Stomach smooth muscle (tissue), 2 donors: ENCODE data around the gene ST8SIA6.

Experiments
- H3K27ac ChIP-seq: one replicate; pipeline ENCODE4 v1.7.0; 2013; ENCODE audit warnings: mild to moderate bottlenecking, low read length, inconsistent platforms
- H3K27me3 ChIP-seq, 2 donors: one replicate each; pipeline ENCODE4 v1.7.0; 2013; ENCODE audit warnings: low read length in 2 of 2; ENCODE audit not compliant: insufficient read depth in 2 of 2, control insufficient read depth in 1 of 2
- H3K36me3 ChIP-seq, 2 donors: one replicate each; pipeline ENCODE4 v1.7.0; 2013; ENCODE audit warnings: low read length in 2 of 2; ENCODE audit not compliant: control insufficient read depth in 2 of 2, insufficient read depth in 2 of 2
- H3K4me1 ChIP-seq: one replicate; pipeline ENCODE4 v1.7.0; 2013; ENCODE audit warnings: low read length; ENCODE audit not compliant: control insufficient read depth, insufficient read depth
- H3K4me3 ChIP-seq, 2 donors: one replicate each; pipeline ENCODE4 v1.7.0; 2013; ENCODE audit warnings: low read length in 2 of 2
- H3K9ac ChIP-seq, 2 donors: one replicate each; pipeline ENCODE4 v1.7.0; 2013; ENCODE audit warnings: low read length in 2 of 2, mild to moderate bottlenecking in 1 of 2
- H3K9me3 ChIP-seq, 2 donors: one replicate each; pipeline ENCODE4 v1.7.0; 2013; ENCODE audit warnings: low read length in 2 of 2; ENCODE audit not compliant: control insufficient read depth in 2 of 2
- donor health status: healthy.
- donor health status: Pancreatic carcinoma.

ST8SIA6 gene

DNA sequence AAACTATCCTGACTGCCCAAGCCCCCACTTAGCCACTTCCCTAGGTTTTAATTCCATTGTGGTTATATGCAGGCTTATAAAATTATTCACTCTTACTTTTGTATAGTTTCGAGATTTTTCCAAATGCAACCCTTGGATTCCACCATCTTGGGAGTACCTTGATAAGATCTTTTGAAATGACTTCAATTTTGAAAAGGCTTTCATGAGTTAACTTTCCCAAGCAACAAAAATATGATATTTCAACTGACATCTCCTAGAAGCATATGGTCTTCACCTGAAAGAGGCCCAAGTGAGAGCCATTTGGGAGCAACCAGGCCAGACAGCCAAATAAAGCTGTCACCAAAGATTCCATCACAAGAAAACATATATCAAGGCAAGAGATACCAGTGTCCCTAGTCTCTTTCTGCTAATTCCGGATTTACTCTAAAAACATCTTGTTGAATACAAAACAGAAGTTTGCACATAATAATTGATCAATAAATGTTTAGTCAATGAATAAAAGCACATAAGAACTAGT lies 1.7 kb upstream of the ST8SIA6 start:
- Histone ChIP-seq H3K36me3 (no peaks in the 10 kb centered on the region), H3K27ac (no peak overlapping the region), H3K9ac (no peak overlapping the region), H3K4me1 (peaks cover 6% of the 10 kb centered on the region), H3K27me3 (peaks cover 18 to 40% of the 10 kb centered on the region in 2 donors), H3K4me3 (no peak overlapping the region), H3K9me3 (peaks cover 0 to 6% of the 10 kb centered on the region in 2 donors)

DNA sequence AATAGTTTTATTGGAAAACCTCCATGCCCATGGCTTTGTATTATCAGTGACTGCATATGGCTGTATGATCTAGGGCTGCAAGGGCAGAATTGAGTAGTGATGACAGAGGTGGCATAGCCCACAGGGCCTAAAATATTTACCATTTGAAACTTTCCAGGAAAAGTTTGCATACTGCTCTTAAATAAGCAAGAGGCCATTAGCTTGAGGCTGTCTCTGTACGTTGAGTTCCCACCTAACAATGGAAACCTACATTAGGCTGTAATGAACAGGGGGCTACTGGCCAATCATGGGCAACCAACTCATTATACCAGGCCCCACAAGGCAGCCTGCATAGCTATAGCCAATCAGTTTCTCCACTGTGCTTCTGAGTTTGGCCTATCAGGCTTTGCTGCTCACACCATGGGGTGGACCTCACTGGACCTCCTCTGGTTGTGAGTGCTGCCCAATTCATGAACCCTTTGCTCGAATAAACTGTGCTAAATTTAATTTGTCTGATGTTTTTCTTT lies 673 bp upstream of the ST8SIA6 start:
- H3K4me1 ChIP-seq: peaks cover 6% of the 10 kb centered on the region
- no peaks in the 10 kb centered on the region for H3K36me3 ChIP-seq
- H3K27me3 ChIP-seq: peaks cover 19 to 40% of the 10 kb centered on the region in 2 donors
- no peak overlapping the region for H3K27ac ChIP-seq
- peak overlapping the region; percentile 52 to 64 for H3K4me3 ChIP-seq
- peaks cover 1 to 6% of the 10 kb centered on the region in 2 donors for H3K9me3 ChIP-seq
- no peak overlapping the region for H3K9ac ChIP-seq

DNA sequence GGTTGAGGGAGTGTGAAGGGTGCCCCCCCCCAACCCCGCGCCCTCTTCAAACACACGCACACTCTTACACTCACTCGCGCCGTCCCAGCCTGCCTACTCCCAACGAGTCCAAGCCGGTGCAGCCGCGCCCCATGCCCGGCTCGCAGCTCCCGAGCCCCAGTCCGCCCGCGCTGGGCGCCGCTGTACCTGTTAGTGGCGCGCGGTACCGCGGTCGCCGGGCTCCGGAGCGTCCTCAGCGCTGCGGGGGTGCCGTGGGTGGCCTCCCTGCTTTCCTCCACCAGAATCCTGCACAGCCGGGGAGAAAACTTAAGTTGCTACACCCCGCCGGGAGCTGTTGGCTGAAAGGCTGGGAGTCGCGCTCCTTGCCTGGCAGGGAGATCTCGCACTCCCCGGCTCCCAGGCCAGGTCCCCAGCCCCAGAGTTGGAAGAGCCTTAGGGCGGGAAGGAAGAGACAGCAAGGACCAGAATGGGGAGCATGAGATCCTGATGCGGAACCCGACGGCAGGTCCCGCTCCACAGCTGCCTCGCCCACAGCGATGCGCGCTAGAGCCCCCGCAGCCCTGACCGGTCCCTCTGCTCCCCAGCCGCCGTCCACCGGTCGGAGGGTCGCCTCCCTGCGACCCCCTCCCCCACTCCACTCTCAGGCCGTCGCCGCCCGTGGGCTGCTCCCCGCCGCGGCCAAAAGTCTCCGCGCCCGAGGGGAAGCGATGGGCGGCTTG lies 863 bp downstream of the ST8SIA6 start:
- Histone ChIP-seq H3K9ac (no peak overlapping the region), H3K4me3 (peak overlapping the region; percentile 43 to 64), H3K27me3 (peaks cover 20 to 40% of the 10 kb centered on the region in 2 donors), H3K9me3 (peaks cover 9% of the 10 kb centered on the region in 2 donors), H3K4me1 (peaks cover 6% of the 10 kb centered on the region), H3K27ac (no peak overlapping the region), H3K36me3 (no peaks in the 10 kb centered on the region)

DNA sequence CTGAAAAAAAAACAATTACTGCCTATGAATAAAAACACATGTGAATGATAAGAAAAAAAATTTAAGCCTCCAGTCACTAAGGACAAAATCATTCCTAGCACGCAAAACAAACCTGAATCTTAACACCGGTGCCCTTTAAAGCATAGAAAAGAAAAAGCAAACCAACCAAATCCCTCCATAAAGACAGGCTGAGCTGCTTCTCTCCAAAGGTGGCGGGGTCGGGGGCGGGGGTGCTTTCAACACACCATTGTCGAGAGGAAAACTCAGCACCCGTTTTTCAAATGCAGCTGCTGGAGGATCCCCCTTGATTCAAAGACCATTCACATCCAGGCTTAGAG lies 1.4 kb downstream of the ST8SIA6 start:
- Histone ChIP-seq H3K9ac (no peak overlapping the region), H3K4me1 (peaks cover 6% of the 10 kb centered on the region), H3K4me3 (peak overlapping the region in 1 of 2 donors; percentile 64), H3K27ac (no peak overlapping the region), H3K9me3 (peaks cover 9 to 13% of the 10 kb centered on the region in 2 donors), H3K27me3 (peaks cover 20 to 40% of the 10 kb centered on the region in 2 donors), H3K36me3 (no peaks in the 10 kb centered on the region)

DNA sequence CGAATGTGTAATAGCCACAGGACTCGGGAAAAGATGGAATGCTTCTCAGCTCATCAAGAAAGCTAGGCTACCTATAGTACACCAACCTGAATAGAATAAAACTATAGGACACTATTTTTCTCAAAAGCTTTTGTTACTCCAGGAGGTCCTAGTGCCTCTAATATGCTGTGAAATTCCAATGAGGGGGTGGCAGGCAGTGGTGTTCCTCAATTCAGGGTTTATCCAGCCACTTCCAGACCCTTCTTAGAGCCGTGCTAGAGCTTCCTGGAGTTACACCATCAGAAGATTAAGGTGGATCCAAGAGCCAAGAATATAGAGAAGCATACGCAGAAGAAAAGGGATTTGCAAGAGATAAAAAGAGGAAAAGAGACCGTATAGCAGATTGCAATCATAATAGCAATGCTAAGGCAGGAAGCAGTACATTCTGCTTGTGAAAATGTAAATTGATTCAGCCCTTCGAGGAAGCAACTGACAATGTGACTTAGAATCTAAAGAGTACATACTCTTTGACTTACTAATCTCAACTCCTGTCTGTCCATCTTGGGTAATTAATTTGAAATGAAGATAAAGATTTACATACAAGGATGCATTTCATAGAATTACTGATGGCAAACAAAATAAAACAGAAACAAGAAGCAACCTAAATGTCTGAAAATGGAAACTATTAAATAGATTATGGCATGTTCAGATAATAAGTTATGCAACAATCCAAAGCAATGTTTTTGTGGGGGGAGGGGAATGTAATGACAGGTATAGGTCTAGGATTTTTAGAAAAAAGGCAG lies 2.1 kb downstream of the ST8SIA6 start:
- peaks cover 9 to 13% of the 10 kb centered on the region in 2 donors for H3K9me3 ChIP-seq
- no peak overlapping the region for H3K9ac ChIP-seq
- H3K4me1 ChIP-seq: peaks cover 6% of the 10 kb centered on the region
- H3K36me3 ChIP-seq: no peaks in the 10 kb centered on the region
- peaks cover 20 to 39% of the 10 kb centered on the region in 2 donors for H3K27me3 ChIP-seq
- H3K27ac ChIP-seq: no peak overlapping the region
- H3K4me3 ChIP-seq: no peak overlapping the region

DNA sequence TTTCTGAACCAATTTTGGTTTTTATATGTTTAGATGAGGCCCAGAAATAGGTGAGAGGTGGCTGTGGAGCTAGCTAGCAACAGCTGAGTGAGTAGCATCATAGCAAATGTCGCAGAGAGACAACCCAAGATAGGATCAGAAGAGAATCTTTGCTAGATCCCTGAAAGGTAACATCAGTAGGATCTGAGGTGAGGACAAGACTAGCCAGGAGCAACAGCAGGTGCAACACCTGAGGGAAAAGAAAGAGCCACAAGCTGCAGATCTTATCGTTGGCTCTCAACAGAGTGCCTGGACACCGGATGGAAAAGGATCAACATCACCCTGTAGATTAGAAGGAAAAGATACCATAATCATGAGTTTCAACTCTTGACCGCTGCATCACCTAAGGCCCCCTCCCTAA lies 4.4 kb downstream of the ST8SIA6 start:
- H3K36me3 ChIP-seq: no peaks in the 10 kb centered on the region
- H3K9me3 ChIP-seq: peaks cover 3 to 13% of the 10 kb centered on the region in 2 donors
- no peak overlapping the region for H3K4me3 ChIP-seq
- no peak overlapping the region for H3K27ac ChIP-seq
- no peak overlapping the region for H3K9ac ChIP-seq
- peaks cover 6% of the 10 kb centered on the region for H3K4me1 ChIP-seq
- peaks cover 13 to 25% of the 10 kb centered on the region in 2 donors for H3K27me3 ChIP-seq

DNA sequence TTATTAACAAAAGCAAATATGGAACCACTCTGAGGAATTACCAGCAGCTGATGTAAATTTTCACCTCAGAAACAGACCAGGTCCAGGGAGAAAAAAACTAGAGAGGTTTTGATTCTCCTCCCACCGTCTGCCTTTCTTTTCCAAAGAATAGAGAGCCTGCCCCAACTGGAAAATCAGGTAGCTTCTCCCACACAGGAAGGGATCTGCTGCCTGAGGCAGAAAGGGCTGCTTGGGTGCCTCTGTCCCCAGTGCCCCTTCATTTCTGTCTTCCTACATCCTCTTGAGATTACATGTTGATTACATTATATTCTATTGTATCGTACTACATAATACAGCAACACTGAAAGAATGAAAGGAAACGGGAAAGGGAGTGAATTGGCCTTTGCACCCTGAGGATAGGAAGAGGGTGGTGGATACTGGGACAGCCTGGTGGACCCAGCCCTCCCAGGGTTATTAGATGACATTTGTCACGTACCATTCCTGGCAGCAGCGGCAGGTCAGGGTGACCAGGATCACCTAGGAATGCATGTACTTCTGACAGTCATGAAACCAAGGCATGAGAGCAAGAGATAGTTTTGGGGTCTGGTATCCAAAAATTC lies 8.9 kb downstream of the ST8SIA6 start:
- no peaks in the 10 kb centered on the region for H3K36me3 ChIP-seq
- H3K9ac ChIP-seq: no peak overlapping the region
- H3K27me3 ChIP-seq: peaks cover 2 to 4% of the 10 kb centered on the region in 2 donors
- peaks cover 3 to 13% of the 10 kb centered on the region in 2 donors for H3K9me3 ChIP-seq
- H3K4me1 ChIP-seq: no peaks in the 10 kb centered on the region
- H3K27ac ChIP-seq: no peak overlapping the region
- no peak overlapping the region for H3K4me3 ChIP-seq

DNA sequence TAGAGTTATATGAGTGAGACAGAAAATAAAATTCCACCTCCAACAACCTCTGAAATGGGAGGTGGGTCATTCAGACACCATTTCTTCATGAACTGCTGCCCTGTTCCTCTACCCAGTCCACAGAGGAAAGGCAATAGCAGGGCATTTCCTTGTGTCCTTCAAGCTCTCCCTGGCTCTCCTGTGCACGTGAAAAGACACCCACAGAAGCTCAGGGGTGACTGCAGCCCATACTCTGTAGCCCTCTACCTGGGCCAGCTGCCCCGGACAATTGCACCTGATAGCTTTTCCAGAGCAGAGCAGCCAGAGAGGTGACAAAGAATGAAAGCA lies 10.0 kb downstream of the ST8SIA6 start:
- Histone ChIP-seq H3K4me3 (no peak overlapping the region), H3K9me3 (peaks cover under 1 to 5% of the 10 kb centered on the region in 2 donors), H3K4me1 (no peaks in the 10 kb centered on the region), H3K9ac (no peak overlapping the region), H3K27ac (no peak overlapping the region), H3K27me3 (peaks cover 0 to 4% of the 10 kb centered on the region in 2 donors), H3K36me3 (no peaks in the 10 kb centered on the region)

DNA sequence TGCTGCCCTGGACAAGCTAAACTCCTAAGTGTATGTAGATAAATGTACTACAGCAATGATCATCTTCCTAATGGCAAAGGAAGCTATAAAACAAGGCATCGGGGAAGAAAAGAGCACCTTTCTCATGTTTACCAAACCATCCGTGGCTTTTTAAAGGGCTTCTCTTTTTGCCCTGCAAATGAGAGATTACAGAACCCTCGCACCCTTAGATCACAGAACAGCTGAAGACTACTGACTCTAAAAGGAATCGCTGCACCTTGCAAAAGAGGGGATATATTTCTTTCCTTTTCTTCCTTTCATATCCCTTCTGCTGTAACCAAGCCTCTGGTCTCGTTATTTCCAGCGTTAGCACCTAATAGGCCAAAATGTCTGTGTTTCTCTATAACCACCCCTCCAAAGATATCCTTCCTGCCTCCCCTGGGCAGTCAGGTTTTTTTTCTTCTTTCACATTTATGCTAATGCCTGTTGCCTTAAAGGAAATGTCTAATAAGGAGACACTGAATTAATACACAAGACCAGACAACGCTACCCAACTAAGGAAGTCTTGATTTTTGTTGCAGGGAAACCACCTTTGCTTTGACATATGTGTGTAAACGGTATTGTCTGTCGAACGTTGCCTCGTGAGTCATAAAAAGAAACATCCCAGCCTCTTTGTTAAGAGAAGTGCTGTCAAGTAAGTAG lies 10.5 kb downstream of the ST8SIA6 start:
- Histone ChIP-seq H3K36me3 (no peaks in the 10 kb centered on the region), H3K27ac (no peak overlapping the region)

DNA sequence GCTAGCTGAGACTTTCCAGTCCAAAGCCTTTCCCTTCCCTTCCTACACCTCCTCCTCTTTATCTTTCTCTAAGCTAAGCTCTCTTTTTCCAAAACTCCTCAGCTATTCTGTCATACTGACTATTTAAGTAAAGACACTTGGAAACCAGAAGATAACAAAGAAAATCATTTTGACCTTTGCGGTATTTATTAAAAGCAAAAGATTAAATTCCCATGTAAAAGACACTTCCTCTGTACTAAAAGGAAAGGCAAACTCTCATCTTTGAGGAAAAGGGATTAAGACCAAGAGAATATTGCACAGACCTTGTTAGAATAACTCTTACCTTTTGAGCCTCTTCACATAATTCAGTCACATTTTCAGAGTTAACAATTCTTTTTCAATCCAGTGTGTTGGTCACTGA lies 15.8 kb downstream of the ST8SIA6 start:
- no peaks in the 10 kb centered on the region for H3K4me1 ChIP-seq
- H3K27me3 ChIP-seq: peaks cover 5% of the 10 kb centered on the region in 2 donors
- no peak overlapping the region for H3K4me3 ChIP-seq
- H3K9me3 ChIP-seq: no peaks in the 10 kb centered on the region
- H3K36me3 ChIP-seq: no peaks in the 10 kb centered on the region
- no peak overlapping the region for H3K9ac ChIP-seq
- no peak overlapping the region for H3K27ac ChIP-seq

More for the DNA sequence above, 10.5 kb downstream of the ST8SIA6 start:
- H3K9me3 ChIP-seq: peaks cover 0 to 4% of the 10 kb centered on the region in 2 donors
- H3K4me1 ChIP-seq: no peaks in the 10 kb centered on the region
- no peak overlapping the region for H3K9ac ChIP-seq
- H3K27me3 ChIP-seq: peaks cover 0 to 4% of the 10 kb centered on the region in 2 donors
- no peak overlapping the region for H3K4me3 ChIP-seq
